Astrocyte (in vitro differentiated cells and primary cell): ENCODE results near the gene KDSR.

Source experiments
- CTCF ChIP-seq: IDR thresholded peaks from 2 replicates; pipeline ENCODE4 v1.5.1; 2011; ENCODE audit warnings: low read depth, mild to moderate bottlenecking, inconsistent platforms, low read length, moderate library complexity; ENCODE audit not compliant: insufficient read depth
- EZH2 ChIP-seq: IDR thresholded peaks from 2 replicates; pipeline ENCODE4 v1.6.1; 2012; ENCODE audit warnings: mild to moderate bottlenecking, low read length, inconsistent platforms; ENCODE audit not compliant: insufficient read depth

GRCh38 chr18:63407734-63408133 is 40.7 kb upstream of the KDSR start:
- no peak for TF ChIP-seq CTCF
- TF ChIP-seq EZH2: no peak
